HG03103 (cell line): ENCODE data around the gene UBE2H.
"Not testable (repeated sequence)": the region's sequence is repeated elsewhere in the genome, so short reads cannot be mapped to it uniquely, and the experiment has no call there.

Experiments used
- ATAC-seq: cut with Tn5 transposase; IDR thresholded peaks from one replicate; pipeline ENCODE4 v1.9.1; 2021; ENCODE audit warnings: low read depth; ENCODE audit not compliant: unreplicated experiment

The UBE2H gene

GRCh38 chr7:129875745-129876411 lies 76.9 kb downstream of the UBE2H start:
- ATAC-seq = no peak

DNA sequence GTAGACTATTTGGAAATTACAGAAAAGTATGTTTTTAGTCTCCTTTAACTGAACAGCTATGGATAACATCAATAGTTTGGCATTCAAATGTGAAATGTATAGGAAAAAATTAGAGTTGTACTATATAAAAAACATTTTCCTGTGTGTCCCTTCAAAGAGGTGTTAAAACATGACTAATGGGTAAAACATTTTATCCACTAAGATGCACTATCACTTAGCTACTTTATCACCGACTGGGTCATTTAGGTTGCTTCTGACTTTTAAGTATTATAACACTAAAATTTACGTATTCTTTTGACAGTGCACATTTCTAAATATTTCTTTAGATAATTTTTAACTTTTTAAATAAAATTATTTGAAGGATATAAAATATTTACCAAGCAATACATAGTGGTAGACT lies 77.6 kb downstream of the UBE2H start:
- no peak for ATAC-seq

GRCh38 chr7:129874722-129875121 lies 78.0 kb downstream of the UBE2H start:
- ATAC-seq = no peak

GRCh38 chr7:129872054-129872453 lies 80.7 kb downstream of the UBE2H start:
- ATAC-seq = no peak

DNA sequence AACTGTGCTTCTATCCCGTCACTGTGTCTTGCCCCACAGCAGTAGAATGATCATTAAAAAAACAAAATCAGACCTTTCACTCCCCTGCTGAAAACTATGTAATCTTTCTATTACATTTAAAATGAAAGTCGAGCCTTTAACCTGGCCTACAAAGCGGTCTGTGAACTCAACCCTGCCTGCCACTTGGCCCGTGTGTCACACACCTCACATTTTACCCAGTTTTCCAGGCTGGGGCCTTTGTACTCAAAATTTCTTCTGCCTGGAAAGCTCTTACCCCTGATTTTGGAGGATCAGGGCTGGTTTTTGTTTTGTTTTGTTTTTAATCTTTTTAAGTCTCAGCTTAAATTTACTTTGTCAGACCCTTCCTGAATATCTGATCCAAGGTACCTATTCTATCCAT lies 82.1 kb downstream of the UBE2H start:
- ATAC-seq = no peak

GRCh38 chr7:129866251-129866650 lies 86.5 kb downstream of the UBE2H start:
- no peak for ATAC-seq

- ATAC-seq = no peak
Observed at GRCh38 chr7:129865925-129866201, 86.9 kb downstream of the UBE2H start.

GRCh38 chr7:129865093-129865924 lies 87.5 kb downstream of the UBE2H start:
- no peak for ATAC-seq

DNA sequence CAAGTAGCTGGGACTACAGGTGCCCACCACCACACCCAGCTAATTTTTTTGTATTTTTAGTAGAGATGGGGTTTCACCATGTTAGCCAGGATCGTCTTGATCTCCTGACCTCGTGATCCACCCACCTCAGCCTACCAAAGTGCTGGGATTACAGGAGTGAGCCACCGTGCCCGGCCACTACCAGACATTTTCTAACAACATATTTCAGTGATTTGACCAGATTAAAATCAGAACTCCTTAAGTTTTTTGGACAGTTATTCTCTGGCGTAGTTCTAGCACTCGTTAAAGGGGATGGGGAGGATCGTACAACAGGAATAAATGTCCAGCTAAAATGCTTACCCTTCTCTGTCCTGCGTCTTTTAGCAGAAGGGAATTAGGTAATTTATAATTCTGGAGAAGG lies 88.1 kb downstream of the UBE2H start:
- not testable (repeated sequence) for ATAC-seq

DNA sequence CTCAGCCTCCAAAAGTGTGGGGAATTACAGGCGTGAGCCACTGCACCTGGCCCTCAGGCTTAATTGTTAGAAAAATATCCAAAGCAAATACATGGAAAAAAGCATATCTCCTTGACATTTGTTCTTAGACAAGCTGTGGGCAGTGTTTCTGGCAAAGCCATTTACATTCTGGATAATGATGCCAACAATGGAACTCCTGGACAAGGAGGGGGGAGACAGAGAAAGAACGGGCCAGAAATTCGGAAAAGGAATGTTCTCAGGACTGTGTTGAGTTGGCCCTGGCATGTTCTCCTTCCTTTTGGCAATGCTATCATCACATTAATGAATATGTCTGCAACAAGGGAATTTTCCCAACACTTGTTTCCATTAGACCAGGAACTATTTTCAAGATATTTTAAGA lies 88.7 kb downstream of the UBE2H start:
- no peak for ATAC-seq

GRCh38 chr7:129862682-129863081 lies 90.1 kb downstream of the UBE2H start:
- ATAC-seq = no peak

DNA sequence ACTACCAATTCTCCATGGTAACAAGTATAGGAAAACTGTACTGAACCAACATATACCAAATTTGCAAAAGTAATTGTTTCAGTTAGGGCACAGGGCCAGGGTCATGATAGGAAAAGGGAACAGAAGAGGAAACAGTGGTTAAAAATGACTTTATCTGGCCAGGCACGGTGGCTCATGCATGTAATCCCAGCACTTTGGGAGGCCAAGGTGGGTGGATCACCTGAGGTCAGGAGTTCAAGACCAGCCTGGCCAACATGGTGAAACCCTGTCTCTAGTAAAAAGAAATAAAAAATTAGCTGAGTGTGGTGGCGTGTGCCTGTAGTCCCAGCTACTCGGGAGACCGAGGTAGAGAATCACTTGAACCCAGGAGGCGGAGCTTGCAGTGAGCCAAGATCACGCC lies 92.0 kb downstream of the UBE2H start:
- ATAC-seq = not testable (repeated sequence)

DNA sequence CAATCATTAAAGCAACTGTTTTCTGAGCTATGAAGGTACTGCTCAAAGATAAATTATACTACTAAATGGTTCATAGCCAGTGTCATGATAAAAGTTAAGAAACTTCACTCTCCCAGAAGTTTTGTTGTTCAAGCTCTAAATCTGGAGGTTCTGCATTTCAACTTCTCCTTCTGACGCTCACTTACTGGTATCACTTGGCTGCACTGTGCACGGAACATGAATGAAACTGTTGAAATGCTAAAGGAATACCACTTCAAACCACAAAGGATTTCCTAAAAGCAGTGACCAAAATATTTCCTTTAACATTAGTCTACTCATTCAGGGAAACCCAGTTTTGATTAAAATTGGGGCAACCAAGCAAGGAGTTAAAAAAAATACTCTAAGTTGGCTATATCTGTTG lies 93.6 kb downstream of the UBE2H start:
- ATAC-seq = no peak

- ATAC-seq = no peak
Observed at GRCh38 chr7:129858490-129858889, 94.3 kb downstream of the UBE2H start.

GRCh38 chr7:129857313-129857712 lies 95.4 kb downstream of the UBE2H start:
- ATAC-seq = no peak

GRCh38 chr7:129855935-129856717 lies 96.6 kb downstream of the UBE2H start:
- no peak for ATAC-seq

DNA sequence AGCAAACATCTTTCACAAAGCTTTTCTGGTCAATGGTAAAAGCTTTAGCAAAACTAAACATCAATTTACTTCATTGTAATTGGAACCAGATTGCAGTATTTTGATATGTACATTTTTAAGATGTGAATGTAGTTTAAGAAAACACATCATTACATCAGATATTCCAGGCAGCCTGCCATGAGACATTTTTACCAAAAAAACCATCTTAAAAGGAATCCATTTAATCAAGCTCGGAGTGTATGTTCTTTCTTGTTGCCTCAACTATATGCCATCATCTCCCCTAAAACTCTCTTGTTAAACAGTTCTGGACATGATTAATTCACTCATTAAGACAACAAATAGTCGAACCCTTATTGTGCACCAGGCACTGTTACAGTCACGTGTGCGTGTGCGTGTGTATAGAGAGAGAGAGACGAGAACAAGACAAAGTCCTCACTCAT lies 97.5 kb downstream of the UBE2H start:
- no peak for ATAC-seq

DNA sequence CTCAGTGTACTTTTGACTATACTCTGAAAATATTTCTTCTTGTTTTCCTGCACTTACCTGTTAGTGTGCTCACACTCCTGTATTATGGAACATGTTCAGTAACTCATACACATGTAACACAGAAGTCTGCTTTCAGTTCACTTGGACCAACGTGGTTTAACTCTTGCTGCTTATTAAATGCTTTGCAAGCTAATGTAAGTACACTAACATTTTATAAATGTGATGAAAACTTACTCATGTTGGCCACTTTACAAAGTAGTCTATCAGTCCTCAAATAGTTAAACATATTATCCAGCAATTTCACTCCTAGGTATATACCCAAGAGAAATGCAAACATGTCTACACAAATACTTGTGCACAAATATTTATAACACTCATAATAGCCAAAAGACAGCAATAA lies 98.4 kb downstream of the UBE2H start:
- no peak for ATAC-seq

GRCh38 chr7:129853661-129854268 lies 99.0 kb downstream of the UBE2H start:
- no peak for ATAC-seq

- ATAC-seq = no peak
Observed at GRCh38 chr7:129851809-129852208, 101.0 kb downstream of the UBE2H start.

DNA sequence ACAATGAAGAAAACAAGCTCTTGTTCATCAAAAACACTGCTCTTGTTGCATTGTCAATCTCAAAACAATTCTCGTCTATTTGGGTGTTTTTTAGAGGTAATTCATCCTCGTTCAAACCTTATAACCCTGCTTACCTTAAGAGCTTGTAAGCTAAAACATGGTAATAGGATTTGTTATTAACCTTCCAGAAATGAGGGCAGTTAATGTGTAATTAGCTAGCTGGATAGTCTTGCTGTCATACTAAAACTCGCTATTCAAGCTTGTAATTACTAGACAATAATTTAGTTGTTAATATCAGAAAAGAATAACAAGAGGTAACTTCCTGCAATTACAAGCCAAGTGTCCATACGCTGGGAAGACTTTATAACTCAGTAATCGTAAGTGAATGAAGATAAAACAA lies 101.6 kb downstream of the UBE2H start:
- ATAC-seq = no peak
